PC-3 (cell line): Measurements from ENCODE around the gene EFCAB6. TPM values are rescaled to one million over a fixed set of nuclear protein-coding genes. Genes with fewer than 3 reads are reported as not detected.

Experiments used
- ATAC-seq: fragments of 200-7000 bp; cut with Tn5 transposase; 2 replicates; pipeline ENCODE4 v1.9.1; 2020; ENCODE audit warnings: mild to moderate bottlenecking, moderate library complexity
- BruUV-seq: library from RNA; stranded (reverse); fragments of 400-500 nt; replicated peaks from 2 replicates; lab custom pipeline; 2021; lab: Mats Ljungman, UMichigan
- CTCF ChIA-PET: fragments of 300-600 bp; sonication (Branson Sonifier 250); formaldehyde crosslinking; loops from one replicate; lab custom pipeline; 2022; ENCODE audit warnings: antibody characterized with exemption; lab: Charles Lee
- POLR2A ChIA-PET: fragments of 300-600 bp; sonication (Branson Sonifier 250); formaldehyde crosslinking; loops from one replicate; lab custom pipeline; 2022; ENCODE audit warnings: antibody characterized with exemption; ENCODE audit not compliant: unreplicated experiment; lab: Charles Lee
- DNase-seq: peaks from one replicate; pipeline ENCODE4 v3.0.0-alpha.2; 2015
- H2AFZ ChIP-seq: fragments of 300-600 bp; sonication (generic); 2 replicates; pipeline ENCODE4 v1.6.0; 2016; ENCODE audit warnings: antibody characterized with exemption, low read length
- H3F3A ChIP-seq: fragments of 300-600 bp; sonication (generic); one replicate; pipeline ENCODE4 v1.6.0; 2017; ENCODE audit warnings: antibody characterized with exemption, low read length, control low read depth, mild to moderate bottlenecking; ENCODE audit not compliant: unreplicated experiment
- H3K27ac ChIP-seq: fragments of 300-600 bp; sonication (generic); 2 replicates; pipeline ENCODE4 v1.5.1; 2016; ENCODE audit warnings: mild to moderate bottlenecking, low read length
- H3K27me3 ChIP-seq: fragments of 300-600 bp; sonication (generic); 2 replicates; pipeline ENCODE4 v1.6.1; 2016; ENCODE audit warnings: low read length, mixed read lengths
- H3K36me3 ChIP-seq: fragments of 300-600 bp; sonication (generic); 2 replicates; pipeline ENCODE4 v1.6.1; 2016; ENCODE audit warnings: low read depth, mixed run types, low read length, mixed read lengths
- H3K4me1 ChIP-seq: fragments of 300-600 bp; sonication (generic); 2 replicates; pipeline ENCODE4 v1.5.1; 2016; ENCODE audit warnings: low read length; ENCODE audit not compliant: insufficient read depth
- H3K4me2 ChIP-seq: fragments of 300-600 bp; sonication (generic); 2 replicates; pipeline ENCODE4 v1.6.0; 2016; ENCODE audit warnings: low read length
- H3K4me3 ChIP-seq: fragments of 300-600 bp; sonication (generic); 2 replicates; pipeline ENCODE4 v1.5.1; 2016; ENCODE audit warnings: mild to moderate bottlenecking, low read length, mixed read lengths
- H3K79me2 ChIP-seq: fragments of 300-600 bp; sonication (generic); 2 replicates; pipeline ENCODE4 v1.6.1; 2017; ENCODE audit warnings: low read length, mixed read lengths
- H3K9ac ChIP-seq: fragments of 300-600 bp; sonication (generic); 2 replicates; pipeline ENCODE4 v1.6.0; 2016; ENCODE audit warnings: mild to moderate bottlenecking, low read length
- H3K9me2 ChIP-seq: fragments of 300-600 bp; sonication (generic); replicated peaks from 2 replicates; pipeline ENCODE4 v1.6.1; 2016; ENCODE audit warnings: mixed run types, low read length, mixed read lengths
- H3K9me3 ChIP-seq: fragments of 300-600 bp; sonication (generic); 2 replicates; pipeline ENCODE4 v1.6.1; 2016; ENCODE audit warnings: low read length, mixed read lengths
- H4K20me1 ChIP-seq: fragments of 300-600 bp; sonication (generic); 2 replicates; pipeline ENCODE4 v1.6.1; 2016; ENCODE audit warnings: low read length, mixed read lengths
- EZH2 ChIP-seq: fragments of 300-600 bp; sonication (generic); IDR thresholded peaks from one replicate; pipeline ENCODE4 v1.6.1; 2017; ENCODE audit warnings: antibody characterized with exemption, mild to moderate bottlenecking, low read length; ENCODE audit not compliant: unreplicated experiment
- EZH2phosphoT487 ChIP-seq: fragments of 300-600 bp; sonication (generic); IDR thresholded peaks from 2 replicates; pipeline ENCODE4 v1.6.1; 2018; ENCODE audit warnings: mild to moderate bottlenecking, antibody characterized with exemption, low read length, borderline replicate concordance
- intact Hi-C: fragments of 100-400 bp; cut with micrococcal nuclease; formaldehyde crosslinking; loops from 2 replicates; pipeline ENCODE4 v1.9.0; 2023
- total RNA-seq: library from RNA; depleted of rRNA; stranded (reverse); fragments of >200 nt; gene quantifications from 2 replicates; pipeline ENCODE4 v1.2.3, GENCODE V29; 2014
- TF ChIP-seq, protein P1 (sequence below): fragments of 300-600 bp; sonication (generic); conservative IDR thresholded peaks from 2 replicates; pipeline ENCODE4 v1.5.1; 2017; ENCODE audit warnings: antibody characterized with exemption, low read depth, mild to moderate bottlenecking, low read length

The EFCAB6 gene
- total RNA-seq, 1 experiment from 2014 or later: 0.07 TPM

DNA sequence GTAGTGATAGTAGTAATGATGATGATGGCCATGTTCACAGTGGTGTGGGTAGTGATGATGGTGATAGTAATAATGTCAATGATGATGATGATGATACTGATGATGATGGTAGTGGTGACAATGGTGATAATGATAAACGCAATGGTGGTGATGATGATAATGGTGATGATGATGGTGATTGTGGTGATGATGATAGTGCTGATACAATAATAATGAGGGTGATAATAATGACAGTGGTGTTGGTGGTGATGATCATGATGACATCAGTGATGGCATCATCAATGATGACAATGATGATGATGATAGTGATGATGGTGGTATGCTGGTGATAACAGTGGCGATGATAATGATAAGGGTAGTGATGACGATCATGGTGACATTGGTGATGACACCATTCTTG, 308.0 kb downstream of the EFCAB6 start:
- POLR2A ChIA-PET: interaction anchor here (0.5 kb wide), 1 partner anchor 31 kb away, joined by 5 read pairs; no protein-coding TSS in a partner anchor
- Histone ChIP-seq H3F3A (no peaks in the 10 kb centered on the region), H3K9me3 (no peaks in the 10 kb centered on the region), H3K27ac (no peak overlapping the region), H3K4me3 (no peak overlapping the region), H4K20me1 (no peaks in the 10 kb centered on the region), H3K4me1 (no peaks in the 10 kb centered on the region), H3K9me2 (no peaks in the 10 kb centered on the region), H3K27me3 (no peaks in the 10 kb centered on the region), H3K9ac (no peak overlapping the region), H3K36me3 (no peaks in the 10 kb centered on the region), H3K79me2 (no peaks in the 10 kb centered on the region), H3K4me2 (no peak overlapping the region), H2AFZ (no peak overlapping the region)
- intact Hi-C loops: no loop called here
- TF ChIP-seq EZH2: no peak
- TF ChIP-seq, protein P1, sequence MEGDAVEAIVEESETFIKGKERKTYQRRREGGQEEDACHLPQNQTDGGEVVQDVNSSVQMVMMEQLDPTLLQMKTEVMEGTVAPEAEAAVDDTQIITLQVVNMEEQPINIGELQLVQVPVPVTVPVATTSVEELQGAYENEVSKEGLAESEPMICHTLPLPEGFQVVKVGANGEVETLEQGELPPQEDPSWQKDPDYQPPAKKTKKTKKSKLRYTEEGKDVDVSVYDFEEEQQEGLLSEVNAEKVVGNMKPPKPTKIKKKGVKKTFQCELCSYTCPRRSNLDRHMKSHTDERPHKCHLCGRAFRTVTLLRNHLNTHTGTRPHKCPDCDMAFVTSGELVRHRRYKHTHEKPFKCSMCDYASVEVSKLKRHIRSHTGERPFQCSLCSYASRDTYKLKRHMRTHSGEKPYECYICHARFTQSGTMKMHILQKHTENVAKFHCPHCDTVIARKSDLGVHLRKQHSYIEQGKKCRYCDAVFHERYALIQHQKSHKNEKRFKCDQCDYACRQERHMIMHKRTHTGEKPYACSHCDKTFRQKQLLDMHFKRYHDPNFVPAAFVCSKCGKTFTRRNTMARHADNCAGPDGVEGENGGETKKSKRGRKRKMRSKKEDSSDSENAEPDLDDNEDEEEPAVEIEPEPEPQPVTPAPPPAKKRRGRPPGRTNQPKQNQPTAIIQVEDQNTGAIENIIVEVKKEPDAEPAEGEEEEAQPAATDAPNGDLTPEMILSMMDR: no peak
- no peak for TF ChIP-seq EZH2phosphoT487
- BruUV-seq: no TSS peak
- no peak for ATAC-seq
- no peak for DNase-seq
- CTCF ChIA-PET: no interaction called here

DNA sequence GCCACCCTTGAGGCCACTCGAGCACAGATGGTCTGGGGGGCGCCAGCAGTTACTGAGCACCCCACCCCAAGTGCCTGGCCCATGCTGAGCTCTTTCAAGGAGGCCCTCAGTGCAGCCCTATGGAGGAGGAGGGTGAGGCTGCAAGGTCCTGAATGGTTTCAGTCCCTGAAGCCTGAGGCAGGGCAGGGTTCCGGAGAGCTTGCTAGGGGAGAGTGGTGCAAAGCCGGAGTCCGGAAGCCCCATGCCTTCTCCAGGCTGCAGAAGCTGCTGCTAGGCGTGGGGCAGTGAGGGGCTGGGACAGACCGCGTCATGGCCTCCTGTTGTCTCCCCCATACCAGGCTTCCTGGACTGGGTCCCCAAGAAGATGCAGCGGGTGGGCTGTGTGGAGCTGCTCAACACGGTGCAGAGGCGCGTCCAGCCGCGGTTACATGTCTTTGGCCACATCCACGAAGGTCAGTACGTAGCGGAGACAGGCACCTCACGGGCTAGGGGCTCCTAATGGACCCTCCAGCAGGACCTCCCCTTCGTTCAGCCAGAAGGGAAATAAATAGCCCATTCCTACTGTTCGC, 309.7 kb downstream of the EFCAB6 start:
- ATAC-seq: no peak
- no peak overlapping the region for H3K4me2 ChIP-seq
- H3K4me1 ChIP-seq: no peaks in the 10 kb centered on the region
- H3K9me3 ChIP-seq: no peaks in the 10 kb centered on the region
- H3F3A ChIP-seq: no peaks in the 10 kb centered on the region
- no peak overlapping the region for H3K9ac ChIP-seq
- no peaks in the 10 kb centered on the region for H4K20me1 ChIP-seq
- no peaks in the 10 kb centered on the region for H3K36me3 ChIP-seq
- no peaks in the 10 kb centered on the region for H3K79me2 ChIP-seq
- intact Hi-C loops: no loop called here
- H2AFZ ChIP-seq: no peak overlapping the region
- ChIA-PET POLR2A (interaction anchor here (0.6 kb wide), 1 partner anchor 610 kb away, joined by 3 read pairs; no protein-coding TSS in a partner anchor), CTCF (no interaction called here)
- no peak overlapping the region for H3K4me3 ChIP-seq
- no peak for DNase-seq
- no TSS peak for BruUV-seq
- no peak overlapping the region for H3K27ac ChIP-seq
- no peaks in the 10 kb centered on the region for H3K27me3 ChIP-seq
- no peak for TF ChIP-seq EZH2phosphoT487
- no peaks in the 10 kb centered on the region for H3K9me2 ChIP-seq

DNA sequence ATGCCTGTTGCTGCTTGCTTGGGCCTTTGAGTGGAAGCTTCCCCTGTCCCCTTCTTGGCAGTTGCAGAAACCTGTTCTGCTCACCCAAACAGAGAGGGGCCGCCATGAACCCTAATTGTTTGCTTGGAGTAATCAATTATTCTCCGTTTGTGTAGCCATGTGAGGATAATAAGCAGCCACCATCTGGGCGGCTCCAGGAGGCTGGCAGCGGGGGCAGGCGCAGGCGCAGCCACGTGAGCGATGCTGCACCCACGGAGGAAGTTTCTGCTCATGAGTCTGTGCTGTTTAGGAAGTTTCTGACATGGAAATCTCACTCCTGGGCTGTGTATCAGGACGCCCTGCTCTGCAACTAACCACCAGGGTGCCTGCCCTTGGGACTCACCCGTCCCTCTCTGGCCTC, 310.2 kb downstream of the EFCAB6 start:
- BruUV-seq: no TSS peak
- intact Hi-C loops: no loop called here

More for the DNA sequence above, 310.2 kb downstream of the EFCAB6 start:
- TF ChIP-seq EZH2 (no peak), EZH2phosphoT487 (no peak)
- TF ChIP-seq, protein P1: no peak
- H3K27me3 ChIP-seq: no peaks in the 10 kb centered on the region
- H3K4me1 ChIP-seq: no peaks in the 10 kb centered on the region
- no peaks in the 10 kb centered on the region for H3F3A ChIP-seq
- ChIA-PET POLR2A (interaction anchor here (0.6 kb wide), 1 partner anchor 610 kb away, joined by 3 read pairs; no protein-coding TSS in a partner anchor), CTCF (no interaction called here)
- no peaks in the 10 kb centered on the region for H3K9me2 ChIP-seq
- H2AFZ ChIP-seq: no peak overlapping the region
- no peaks in the 10 kb centered on the region for H4K20me1 ChIP-seq
- ATAC-seq (no peak), DNase-seq (no peak)
- H3K4me3 ChIP-seq: no peak overlapping the region
- no peak overlapping the region for H3K4me2 ChIP-seq
- no peaks in the 10 kb centered on the region for H3K79me2 ChIP-seq
- H3K27ac ChIP-seq: no peak overlapping the region
- H3K9me3 ChIP-seq: no peaks in the 10 kb centered on the region
- H3K9ac ChIP-seq: no peak overlapping the region
- no peaks in the 10 kb centered on the region for H3K36me3 ChIP-seq
